Activated naive CD4-positive, alpha-beta T cell treated with Interleukin-2 at 50 U/mL for 16 hours (primary cell): ENCODE data around the gene WIPF2.

Experiments
- DNase-seq: peaks from one replicate; pipeline ENCODE4 v3.0.0-alpha.2; 2020

WIPF2 gene

GRCh38 chr17:40327735-40328385 is 108.8 kb downstream of the WIPF2 start:
- DNase-seq: no peak

- no peak for DNase-seq
These were observed 109.3 kb downstream of the WIPF2 start for GRCh38 chr17:40328386-40328766.

- DNase-seq: no peak
These were observed 111.0 kb downstream of the WIPF2 start for GRCh38 chr17:40329839-40330794.

GRCh38 chr17:40330850-40331470 is 111.9 kb downstream of the WIPF2 start:
- DNase-seq: no peak

- no peak for DNase-seq
These were observed 112.9 kb downstream of the WIPF2 start for GRCh38 chr17:40331743-40332641.
